Progenitor cell of endocrine pancreas (in vitro differentiated cells): ENCODE data around the gene COG7. TPM values are rescaled to one million over a fixed set of nuclear protein-coding genes. Genes with fewer than 3 reads are reported as not detected.
"Not testable (repeated sequence)": the region's sequence is repeated elsewhere in the genome, so short reads cannot be mapped to it uniquely, and the experiment has no call there.

Experiments used
- DNase-seq: peaks from one replicate; pipeline ENCODE4 v3.0.0; 2021; ENCODE audit warnings: low spot score; ENCODE audit not compliant: unreplicated experiment
- H3K27ac Mint-ChIP-seq: 2 replicates; pipeline ENCODE4 v1.8.0; 2021; ENCODE audit warnings: mild to moderate bottlenecking, moderate library complexity, mixed read lengths
- H3K27me3 Mint-ChIP-seq: 2 replicates; pipeline ENCODE4 v1.8.0; 2021; ENCODE audit warnings: mixed read lengths
- H3K36me3 Mint-ChIP-seq: 2 replicates; pipeline ENCODE4 v1.8.0; 2022; ENCODE audit warnings: mixed read lengths; ENCODE audit not compliant: insufficient read depth
- H3K4me1 Mint-ChIP-seq: 2 replicates; pipeline ENCODE4 v1.8.0; 2021; ENCODE audit warnings: low read depth, mixed read lengths
- H3K4me3 Mint-ChIP-seq: 2 replicates; pipeline ENCODE4 v1.8.0; 2021; ENCODE audit warnings: low read depth, mild to moderate bottlenecking, moderate library complexity, mixed read lengths
- H3K9me3 Mint-ChIP-seq: 2 replicates; pipeline ENCODE4 v1.8.0; 2021; ENCODE audit warnings: low read depth, mixed read lengths
- total RNA-seq: library from RNA; stranded (reverse); gene quantifications from 2 replicates; pipeline ENCODE4 v1.2.1, GENCODE V29; 2021
- TF ChIP-seq, protein P1 (sequence below): fragments of 200-600 bp; sonication (generic); IDR thresholded peaks from one replicate; pipeline ENCODE4 v1.5.0; 2021; ENCODE audit warnings: antibody characterized with exemption, mild to moderate bottlenecking; ENCODE audit not compliant: unreplicated experiment

COG7 gene
- total RNA-seq, 1 donor from 2014 or later, result 28.3 TPM

DNA sequence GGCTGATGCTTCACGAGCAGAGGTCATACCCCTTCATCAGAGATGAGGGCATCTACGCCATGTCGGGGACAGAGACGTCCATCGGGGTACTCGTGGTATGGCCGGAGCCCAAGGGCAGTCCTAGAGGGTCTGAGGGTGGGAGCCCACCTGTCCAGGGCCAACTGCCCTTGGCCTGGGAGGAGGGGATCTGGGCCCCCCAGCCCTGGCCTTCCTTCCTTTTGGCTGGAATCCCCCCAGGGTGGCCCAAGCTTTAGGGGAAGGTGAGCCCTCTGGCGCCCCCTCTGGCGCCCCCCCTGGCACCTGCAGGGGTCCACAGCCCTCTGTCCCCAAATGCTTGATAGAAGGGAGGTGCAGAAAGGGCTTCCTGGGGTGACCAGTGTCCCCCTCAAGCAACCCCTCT is 81.6 kb downstream of the COG7 start:
- DNase-seq, result no peak
- no peak overlapping the region for H3K27ac Mint-ChIP-seq
- H3K27me3 Mint-ChIP-seq, result peaks cover 19% of the 10 kb centered on the region
- H3K4me1 Mint-ChIP-seq, result no peaks in the 10 kb centered on the region
- no peaks in the 10 kb centered on the region for H3K9me3 Mint-ChIP-seq
- TF ChIP-seq, protein P1, sequence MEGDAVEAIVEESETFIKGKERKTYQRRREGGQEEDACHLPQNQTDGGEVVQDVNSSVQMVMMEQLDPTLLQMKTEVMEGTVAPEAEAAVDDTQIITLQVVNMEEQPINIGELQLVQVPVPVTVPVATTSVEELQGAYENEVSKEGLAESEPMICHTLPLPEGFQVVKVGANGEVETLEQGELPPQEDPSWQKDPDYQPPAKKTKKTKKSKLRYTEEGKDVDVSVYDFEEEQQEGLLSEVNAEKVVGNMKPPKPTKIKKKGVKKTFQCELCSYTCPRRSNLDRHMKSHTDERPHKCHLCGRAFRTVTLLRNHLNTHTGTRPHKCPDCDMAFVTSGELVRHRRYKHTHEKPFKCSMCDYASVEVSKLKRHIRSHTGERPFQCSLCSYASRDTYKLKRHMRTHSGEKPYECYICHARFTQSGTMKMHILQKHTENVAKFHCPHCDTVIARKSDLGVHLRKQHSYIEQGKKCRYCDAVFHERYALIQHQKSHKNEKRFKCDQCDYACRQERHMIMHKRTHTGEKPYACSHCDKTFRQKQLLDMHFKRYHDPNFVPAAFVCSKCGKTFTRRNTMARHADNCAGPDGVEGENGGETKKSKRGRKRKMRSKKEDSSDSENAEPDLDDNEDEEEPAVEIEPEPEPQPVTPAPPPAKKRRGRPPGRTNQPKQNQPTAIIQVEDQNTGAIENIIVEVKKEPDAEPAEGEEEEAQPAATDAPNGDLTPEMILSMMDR, result peak; percentile 18
- no peak overlapping the region for H3K4me3 Mint-ChIP-seq
- H3K36me3 Mint-ChIP-seq, result no peaks in the 10 kb centered on the region

DNA sequence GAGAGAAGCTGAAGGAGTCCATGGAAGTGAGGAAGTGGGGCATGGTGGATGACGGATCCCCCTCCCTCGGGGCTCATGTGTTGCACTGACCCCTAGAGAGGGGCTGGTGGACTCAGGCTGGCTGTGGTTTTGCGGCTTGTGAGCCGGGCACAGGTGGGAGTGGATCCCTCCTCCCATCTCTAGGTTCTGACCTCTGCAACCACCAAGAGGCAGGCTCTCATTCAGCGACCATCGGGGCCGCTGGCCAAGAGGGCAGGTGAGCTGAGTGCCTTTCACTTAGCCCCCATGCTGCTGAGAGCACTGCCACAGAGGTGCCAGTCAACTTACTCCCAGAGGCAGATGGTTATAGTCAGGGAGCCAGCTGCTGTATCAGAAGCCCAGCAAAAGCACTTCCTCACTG is 83.6 kb downstream of the COG7 start:
- H3K4me3 Mint-ChIP-seq, result no peak overlapping the region
- no peaks in the 10 kb centered on the region for H3K36me3 Mint-ChIP-seq
- H3K27me3 Mint-ChIP-seq, result peaks cover 16% of the 10 kb centered on the region
- H3K4me1 Mint-ChIP-seq, result peaks cover 3% of the 10 kb centered on the region
- no peak for DNase-seq
- H3K9me3 Mint-ChIP-seq, result no peaks in the 10 kb centered on the region
- no peak overlapping the region for H3K27ac Mint-ChIP-seq
- TF ChIP-seq, protein P1, result no peak

DNA sequence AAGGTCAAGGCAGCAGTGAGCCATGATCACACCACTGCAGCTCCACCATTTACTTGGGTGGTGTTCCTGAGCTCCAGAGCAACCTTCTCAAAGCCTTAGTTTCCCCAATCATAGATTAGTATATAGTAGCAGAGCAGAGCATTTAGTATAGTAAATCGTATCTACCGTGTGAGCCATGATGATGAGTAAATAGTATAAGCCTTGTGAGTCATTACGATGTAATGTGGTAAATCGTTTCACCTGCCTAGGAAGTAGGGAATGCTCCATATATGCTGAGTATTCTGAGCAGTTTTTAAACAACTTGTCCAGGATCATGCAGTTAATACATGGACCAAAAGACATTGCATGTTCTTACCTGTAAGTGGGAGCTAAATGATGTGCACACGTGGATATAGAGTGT is 84.5 kb downstream of the COG7 start:
- Mint-ChIP-seq H3K27ac (no peak overlapping the region), H3K9me3 (no peaks in the 10 kb centered on the region), H3K4me3 (no peak overlapping the region), H3K27me3 (peaks cover 15% of the 10 kb centered on the region), H3K4me1 (peaks cover 3% of the 10 kb centered on the region), H3K36me3 (no peaks in the 10 kb centered on the region)
- TF ChIP-seq, protein P1, result no peak
- DNase-seq, result no peak

DNA sequence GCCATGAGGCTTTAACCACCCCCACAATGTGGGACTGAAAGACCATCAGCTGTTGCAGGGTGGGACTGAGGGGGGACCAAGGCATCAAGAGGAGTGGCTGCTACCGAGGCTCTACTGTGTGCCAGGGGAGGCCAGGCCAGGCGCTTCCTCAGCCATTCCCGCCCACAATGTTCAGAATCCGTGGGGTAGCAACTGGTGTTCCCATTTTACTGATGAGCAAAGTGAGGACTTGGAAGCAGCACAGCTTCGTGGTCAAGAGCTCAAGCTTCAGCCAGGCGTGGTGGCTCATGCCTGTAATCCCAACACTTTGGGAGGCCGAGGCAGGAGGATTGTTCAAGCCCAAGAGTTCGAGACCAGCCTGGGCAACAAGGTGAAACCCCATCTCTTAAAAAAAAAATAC is 85.0 kb downstream of the COG7 start:
- Mint-ChIP-seq H3K9me3 (no peaks in the 10 kb centered on the region), H3K4me3 (no peak overlapping the region), H3K36me3 (no peaks in the 10 kb centered on the region), H3K4me1 (peaks cover 5% of the 10 kb centered on the region), H3K27ac (no peak overlapping the region), H3K27me3 (peaks cover 13% of the 10 kb centered on the region)
- DNase-seq, result no peak
- TF ChIP-seq, protein P1, result no peak

DNA sequence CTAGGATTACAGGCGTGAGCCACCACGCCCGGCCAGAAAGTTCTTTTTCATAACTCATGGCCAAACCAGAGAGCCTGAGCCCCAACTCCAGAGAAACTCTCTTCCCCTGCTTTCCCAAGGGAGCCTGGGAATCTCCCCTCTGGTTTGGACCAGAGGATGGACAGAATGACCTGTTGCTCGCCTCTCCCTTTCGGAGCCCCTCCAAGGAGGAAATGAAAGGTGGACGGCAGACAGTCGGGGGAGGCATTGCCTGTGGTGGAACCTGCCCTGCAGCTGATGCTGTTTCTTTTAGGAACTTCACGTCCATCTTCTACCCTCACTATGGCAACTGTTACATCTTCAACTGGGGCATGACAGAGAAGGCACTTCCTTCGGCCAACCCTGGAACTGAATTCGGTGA is 85.4 kb downstream of the COG7 start:
- H3K4me1 Mint-ChIP-seq, result peaks cover 7% of the 10 kb centered on the region
- no peak overlapping the region for H3K4me3 Mint-ChIP-seq
- TF ChIP-seq, protein P1, result no peak
- no peak for DNase-seq
- no peaks in the 10 kb centered on the region for H3K36me3 Mint-ChIP-seq
- no peak overlapping the region for H3K27ac Mint-ChIP-seq
- H3K27me3 Mint-ChIP-seq, result peaks cover 13% of the 10 kb centered on the region
- H3K9me3 Mint-ChIP-seq, result no peaks in the 10 kb centered on the region

DNA sequence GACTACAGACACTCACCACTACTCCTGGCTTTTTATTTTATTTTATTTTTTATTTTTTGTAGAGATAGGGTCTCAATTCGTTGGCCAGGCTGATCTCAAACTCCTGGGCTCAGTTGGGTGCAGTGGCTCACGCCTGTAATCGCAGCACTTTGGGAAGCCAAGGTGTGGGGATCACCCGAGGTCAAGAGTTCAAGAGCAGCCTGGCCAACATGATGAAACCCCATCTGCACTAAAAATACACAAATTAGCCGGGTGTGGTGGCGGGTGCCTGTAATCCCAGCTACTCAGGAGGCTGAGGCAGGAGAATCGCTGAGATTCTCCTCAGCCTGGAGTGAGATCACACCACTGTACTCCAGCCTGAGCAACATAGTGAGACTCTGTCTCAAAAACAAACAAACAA is 86.6 kb downstream of the COG7 start:
- H3K4me3 Mint-ChIP-seq, H3K36me3 Mint-ChIP-seq, DNase-seq, H3K9me3 Mint-ChIP-seq, H3K27ac Mint-ChIP-seq, H3K4me1 Mint-ChIP-seq: not testable (repeated sequence)
- H3K27me3 Mint-ChIP-seq, result peaks cover 13% of the 10 kb centered on the region
